ENCODE results near the gene RND1. TPM values are rescaled to one million over a fixed set of nuclear protein-coding genes. Genes with fewer than 3 reads are reported as not detected.

RND1 gene
- 5.6 TPM in 1 of 2 replicates, not detected in the other for total RNA-seq (ENCODE audit: low replicate concordance)

DNA sequence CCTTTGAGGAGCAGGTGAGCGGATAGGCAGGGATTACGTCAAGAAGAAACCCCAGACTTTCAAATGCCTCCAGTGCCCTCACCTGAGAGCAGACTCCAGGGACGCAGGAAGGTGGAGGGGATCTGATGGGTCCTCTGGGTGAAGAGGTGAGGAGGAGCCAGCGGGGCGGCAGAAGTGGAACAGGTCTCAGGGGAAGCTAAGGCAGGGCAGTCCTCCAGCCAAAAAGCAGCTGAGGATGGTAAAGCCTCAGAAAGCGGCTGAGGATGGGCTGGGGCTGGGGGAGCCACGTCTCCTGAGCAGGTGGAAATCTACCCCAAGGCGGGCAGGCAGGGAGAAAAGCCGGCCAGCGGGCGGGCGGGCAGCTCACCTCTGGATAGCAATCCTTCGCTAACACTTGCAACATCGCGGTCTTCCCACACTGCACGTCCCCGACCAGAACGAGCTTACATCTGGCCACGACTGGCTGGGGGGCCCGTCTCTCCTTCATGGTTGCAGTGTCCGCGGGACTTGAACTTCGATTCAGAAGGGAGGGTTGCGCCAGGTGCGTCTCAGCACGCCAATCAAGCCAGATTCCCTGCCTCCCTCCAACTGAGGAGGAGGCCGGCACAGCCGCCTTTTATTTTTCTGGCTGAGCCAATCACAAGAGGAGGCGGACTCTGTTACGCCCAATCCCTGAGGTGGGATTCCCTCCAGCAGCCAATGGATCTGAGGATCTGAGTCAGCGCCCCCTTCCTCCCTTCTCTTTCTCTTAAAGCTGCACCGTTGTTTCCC lies at the start of gene RND1:
RND1 (minus strand) TSS at position 590 of the 771 bp plus-strand sequence; CDS start at position 487, 103 bp downstream.

DNA sequence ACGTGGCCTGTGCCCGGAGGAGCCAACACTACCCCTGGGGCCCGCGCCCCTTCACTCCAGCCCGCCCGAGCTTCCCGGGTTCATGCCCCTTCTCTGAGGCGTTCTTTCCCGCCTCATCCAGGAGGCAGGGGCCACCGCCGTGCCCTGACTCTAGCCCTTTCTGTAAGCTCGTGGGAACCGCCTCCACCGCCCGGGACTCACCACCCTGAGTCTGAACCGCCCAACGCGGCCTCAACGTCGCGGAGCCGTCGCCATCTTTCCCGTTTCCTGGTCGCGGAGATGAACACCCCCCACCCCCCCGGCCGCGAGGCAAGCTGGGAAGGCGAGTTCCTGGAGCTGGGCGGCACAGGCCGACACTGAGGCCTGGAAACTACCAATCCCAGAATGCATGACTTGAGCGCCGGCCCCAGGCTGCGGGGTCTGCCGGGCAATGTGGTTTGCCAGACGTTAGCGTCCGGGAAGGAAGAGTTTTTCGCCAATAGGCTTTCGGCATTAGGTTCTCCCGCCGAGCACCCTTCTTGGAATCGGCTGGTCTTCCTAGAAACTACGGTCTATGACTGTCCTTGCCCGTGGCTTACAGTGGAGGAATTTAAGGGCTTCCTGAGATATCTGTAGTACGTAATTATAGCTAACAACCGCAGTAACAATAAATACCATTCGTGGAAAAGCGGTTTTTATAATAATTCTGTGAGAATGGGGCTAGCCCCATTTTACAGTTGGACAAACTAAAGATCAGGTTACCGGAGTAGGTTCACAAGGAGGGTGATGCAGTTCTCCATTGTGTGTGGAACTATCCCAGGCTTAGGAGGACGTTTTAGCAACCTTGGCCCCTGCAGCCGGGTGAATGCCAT lies 13.6 kb downstream of the RND1 start, which contains the start of gene DDX23:
DDX23 (minus strand) TSS at position 281 of the 851 bp plus-strand sequence. CDS start 6,381 bp downstream, outside the sequence.

DNA sequence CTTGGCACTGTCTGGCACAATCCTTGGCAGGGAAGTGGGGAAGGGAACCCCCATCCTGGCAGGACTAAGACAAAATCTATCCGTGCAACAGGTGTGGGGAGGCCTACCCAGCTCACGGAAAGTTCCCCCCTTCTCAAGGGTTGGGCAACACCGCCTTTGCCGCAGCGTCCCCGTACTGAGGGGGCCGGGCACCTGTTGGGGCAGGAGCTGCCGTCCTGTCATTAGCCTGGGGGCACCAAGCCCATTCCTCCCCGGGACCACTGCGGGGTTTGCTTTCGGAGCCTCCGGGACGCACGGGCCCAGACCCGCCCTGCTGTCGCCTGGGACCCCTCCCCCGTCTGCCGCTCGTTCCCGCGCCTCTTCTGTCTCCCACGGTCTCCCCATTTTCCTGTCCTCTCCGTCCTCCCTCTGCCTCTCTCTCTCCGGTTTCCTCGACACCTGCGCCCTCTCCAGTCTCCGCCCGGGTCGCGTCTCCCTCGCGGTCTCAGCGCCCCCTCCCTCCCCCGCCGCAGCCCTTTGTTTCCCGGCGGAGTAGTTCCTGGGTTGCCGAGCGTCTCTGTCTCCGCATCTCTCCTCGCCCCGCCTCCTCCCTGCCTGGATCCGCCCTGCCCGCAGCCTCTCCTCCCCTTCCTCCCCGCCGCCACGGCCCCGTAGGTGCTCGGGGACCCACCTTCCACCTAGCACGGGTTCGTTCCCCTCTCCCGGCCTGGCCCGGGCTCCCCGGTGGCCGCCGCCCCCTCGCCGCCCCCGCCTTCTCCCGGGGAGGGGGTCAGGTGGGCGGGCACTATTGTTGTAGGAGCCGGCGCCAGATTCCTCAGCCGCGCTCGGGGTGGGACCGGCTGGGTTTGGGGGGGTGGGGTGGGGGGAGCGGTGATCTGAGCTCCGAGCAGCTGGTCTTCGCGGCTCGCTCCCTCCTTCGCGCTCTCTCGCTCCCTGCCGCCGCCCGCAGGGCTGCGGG lies 47.5 kb downstream of the RND1 start, which contains the start of gene CACNB3:
CACNB3 (plus strand) TSS at position 624 of the 958 bp plus-strand sequence. CDS start 434 bp downstream, outside the sequence.

Other genes starting within 250 kb of the RND1 start
- gene KANSL2, start 183.6 kb downstream of the RND1 start, total RNA-seq (ENCODE audit: low replicate concordance): 46.3 and 47.9 TPM in 2 replicates
- 16.0 and 23.8 TPM in 2 replicates for gene CCNT1, start 149.2 kb downstream of the RND1 start, total RNA-seq (ENCODE audit: low replicate concordance)
- gene ADCY6, start 76.8 kb downstream of the RND1 start, total RNA-seq (ENCODE audit: low replicate concordance): 52.6 and 56.6 TPM in 2 replicates
- gene CACNB3, start 47.4 kb downstream of the RND1 start, total RNA-seq (ENCODE audit: low replicate concordance): 6.0 and 10.9 TPM in 2 replicates
- gene DDX23, start 13.7 kb downstream of the RND1 start, total RNA-seq (ENCODE audit: low replicate concordance): 70.7 and 156 TPM in 2 replicates
- 12.8 and 28.0 TPM in 2 replicates for gene FKBP11, start 59.6 kb upstream of the RND1 start, total RNA-seq (ENCODE audit: low replicate concordance)
- gene ARF3, start 91.6 kb upstream of the RND1 start, total RNA-seq (ENCODE audit: low replicate concordance): 35.8 and 47.6 TPM in 2 replicates
- gene WNT10B, start 105.9 kb upstream of the RND1 start, total RNA-seq (ENCODE audit: low replicate concordance): 0.08 TPM in 1 of 2 replicates, not detected in the other
- not detected in 2 replicates for gene WNT1, start 112.5 kb upstream of the RND1 start, total RNA-seq (ENCODE audit: low replicate concordance)
- 0.08 TPM in 1 of 2 replicates, not detected in the other for gene DDN, start 133.5 kb upstream of the RND1 start, total RNA-seq (ENCODE audit: low replicate concordance)
- 73.9 and 74.9 TPM in 2 replicates for gene PRKAG1, start 152.9 kb upstream of the RND1 start, total RNA-seq (ENCODE audit: low replicate concordance)
- gene KMT2D, start 194.9 kb upstream of the RND1 start, total RNA-seq (ENCODE audit: low replicate concordance): 17.6 and 19.0 TPM in 2 replicates
- gene RHEBL1, start 204.1 kb upstream of the RND1 start, total RNA-seq (ENCODE audit: low replicate concordance): 0.59 and 0.60 TPM in 2 replicates
- gene DHH, start 228.9 kb upstream of the RND1 start, total RNA-seq (ENCODE audit: low replicate concordance): 0.08 TPM in 1 of 2 replicates, not detected in the other
- gene LMBR1L, start 245.0 kb upstream of the RND1 start, total RNA-seq (ENCODE audit: low replicate concordance): 47.4 and 52.5 TPM in 2 replicates